Activated T-cell treated with anti-CD3 and anti-CD28 coated beads, Interleukin-2, amount 50 U/mL, for 1 hour (primary cell): ENCODE measurements around the gene KIAA0825.
A peak's percentile ranks its signal among the peaks of the same experiment; 100 is the strongest.
"Not testable (repeated sequence)": the region's sequence is repeated elsewhere in the genome, so short reads cannot be mapped to it uniquely, and the experiment has no call there.

Experiments used
- DNase-seq: peaks from one replicate; pipeline ENCODE4 v3.0.0-alpha.2; 2020

The KIAA0825 gene

GRCh38 chr5:94154672-94155071 lies 463.7 kb downstream of the KIAA0825 start:
- DNase-seq: no peak

- DNase-seq: no peak
Measured at GRCh38 chr5:94153736-94154450, 464.5 kb downstream of the KIAA0825 start.

- not testable (repeated sequence) for DNase-seq
Measured at GRCh38 chr5:94143621-94144020, 474.8 kb downstream of the KIAA0825 start.

GRCh38 chr5:94140300-94140699 lies 478.1 kb downstream of the KIAA0825 start:
- no peak for DNase-seq

GRCh38 chr5:94130077-94130476 lies 488.3 kb downstream of the KIAA0825 start:
- DNase-seq: no peak

GRCh38 chr5:94125107-94125506 lies 493.3 kb downstream of the KIAA0825 start:
- no peak for DNase-seq

GRCh38 chr5:94116317-94116716 lies 502.1 kb downstream of the KIAA0825 start:
- not testable (repeated sequence) for DNase-seq

GRCh38 chr5:94113087-94113486 lies 505.3 kb downstream of the KIAA0825 start:
- DNase-seq: no peak

- DNase-seq: peak; percentile 92
Measured at GRCh38 chr5:94111209-94112004, 507.0 kb downstream of the KIAA0825 start.

- no peak for DNase-seq
Measured at GRCh38 chr5:94103514-94104245, 514.7 kb downstream of the KIAA0825 start.
